Mesenchymal stem cell (in vitro differentiated cells and primary cell): ENCODE data around the gene ATP5PO.

ENCODE experiments used
- DNase-seq: peaks from one replicate; pipeline ENCODE4 v3.0.0-alpha.2; 2013
- H2AFZ ChIP-seq: one replicate; pipeline ENCODE4 v1.6.1; 2013; ENCODE audit warnings: low read depth, mild to moderate bottlenecking, control low read depth, inconsistent platforms, low read length, moderate library complexity
- H2AK5ac ChIP-seq: 2 replicates; pipeline ENCODE4 v1.6.1; 2013; ENCODE audit warnings: low read length, moderate library complexity, mild to moderate bottlenecking, inconsistent platforms; ENCODE audit not compliant: severe bottlenecking
- H2BK120ac ChIP-seq: one replicate; pipeline ENCODE4 v1.6.1; 2013; ENCODE audit warnings: low read depth, mild to moderate bottlenecking, inconsistent platforms, low read length, moderate library complexity
- H2BK12ac ChIP-seq, 2 experiments: one replicate each; pipeline ENCODE4 v1.6.1; 2013; ENCODE audit warnings: inconsistent platforms in 2 of 2, low read length in 2 of 2, mild to moderate bottlenecking in 2 of 2, moderate library complexity in 2 of 2, control low read depth in 1 of 2
- H2BK15ac ChIP-seq: one replicate; pipeline ENCODE4 v1.6.1; 2013; ENCODE audit warnings: mild to moderate bottlenecking, low read depth, inconsistent platforms; ENCODE audit not compliant: poor library complexity, severe bottlenecking
- H2BK5ac ChIP-seq: 2 replicates; pipeline ENCODE4 v1.6.1; 2013; ENCODE audit warnings: low read depth, mild to moderate bottlenecking, low read length, control low read depth, inconsistent platforms; ENCODE audit not compliant: poor library complexity, severe bottlenecking
- H3K14ac ChIP-seq, 2 experiments: one replicate each; pipeline ENCODE4 v1.6.1; 2013; ENCODE audit warnings: inconsistent platforms in 2 of 2, low read length in 2 of 2, control low read depth in 1 of 2, mild to moderate bottlenecking in 1 of 2, moderate library complexity in 1 of 2
- H3K18ac ChIP-seq, 2 experiments: one replicate each; pipeline ENCODE4 v1.6.1; 2013; ENCODE audit warnings: inconsistent platforms in 2 of 2, low read length in 2 of 2, control low read depth in 1 of 2, low read depth in 1 of 2, mild to moderate bottlenecking in 1 of 2
- H3K23ac ChIP-seq, 2 experiments: one replicate each; pipeline ENCODE4 v1.6.1; 2013; ENCODE audit warnings: inconsistent platforms in 2 of 2, low read length in 2 of 2, mild to moderate bottlenecking in 2 of 2, moderate library complexity in 2 of 2, control low read depth in 1 of 2
- H3K27ac ChIP-seq: 2 replicates; pipeline ENCODE4 v1.5.1; 2013; ENCODE audit warnings: mild to moderate bottlenecking, moderate library complexity, low read length, control low read depth, inconsistent platforms; ENCODE audit not compliant: poor library complexity, severe bottlenecking
- H3K27me3 ChIP-seq, 2 experiments: 2 replicates each; pipeline versions ENCODE4 v1.6.1 to v1.7.0; 2013; ENCODE audit warnings: low read length in 2 of 2, mild to moderate bottlenecking in 2 of 2, moderate library complexity in 2 of 2, control low read depth in 1 of 2, inconsistent platforms in 1 of 2; ENCODE audit not compliant: control insufficient read depth in 1 of 2, insufficient read depth in 1 of 2
- H3K36me3 ChIP-seq, 2 experiments: 2 replicates each; pipeline versions ENCODE4 v1.6.1 to v1.7.0; 2013; ENCODE audit warnings: low read length in 2 of 2, control low read depth in 1 of 2, inconsistent platforms in 1 of 2, low read depth in 1 of 2, mild to moderate bottlenecking in 1 of 2; ENCODE audit not compliant: insufficient read depth in 2 of 2, control insufficient read depth in 1 of 2
- H3K4ac ChIP-seq, 2 experiments: one replicate each; pipeline ENCODE4 v1.6.1; 2013; ENCODE audit warnings: inconsistent platforms in 2 of 2, low read length in 2 of 2, mild to moderate bottlenecking in 2 of 2, moderate library complexity in 2 of 2, control low read depth in 1 of 2, low read depth in 1 of 2
- H3K4me1 ChIP-seq: 2 replicates; pipeline ENCODE4 v1.6.1; 2013; ENCODE audit warnings: low read depth, low read length, control low read depth; ENCODE audit not compliant: control insufficient read depth, insufficient read depth
- H3K4me2 ChIP-seq: 2 replicates; pipeline ENCODE4 v1.6.1; 2013; ENCODE audit warnings: low read length, mild to moderate bottlenecking, inconsistent platforms; ENCODE audit not compliant: poor library complexity, severe bottlenecking
- H3K4me3 ChIP-seq, 2 experiments: 2 replicates each; pipeline versions ENCODE4 v1.5.1 to v1.7.0; 2013; ENCODE audit warnings: low read length in 2 of 2, mild to moderate bottlenecking in 2 of 2, control low read depth in 1 of 2, low read depth in 1 of 2; ENCODE audit not compliant: insufficient read depth in 1 of 2
- H3K79me1 ChIP-seq: replicated peaks from 2 replicates; pipeline ENCODE4 v1.6.1; 2013; ENCODE audit warnings: mild to moderate bottlenecking, control low read depth, low read length, inconsistent platforms; ENCODE audit not compliant: poor library complexity, severe bottlenecking
- H3K9ac ChIP-seq: 2 replicates; pipeline ENCODE4 v1.7.0; 2013; ENCODE audit warnings: mild to moderate bottlenecking, low read length, moderate library complexity
- H3K9me3 ChIP-seq: 2 replicates; pipeline ENCODE4 v1.7.0; 2013; ENCODE audit warnings: mild to moderate bottlenecking, low read length; ENCODE audit not compliant: control insufficient read depth
- H4K8ac ChIP-seq: one replicate; pipeline ENCODE4 v1.6.1; 2013; ENCODE audit warnings: inconsistent platforms, mild to moderate bottlenecking, low read length, moderate library complexity
- H4K91ac ChIP-seq: one replicate; pipeline ENCODE4 v1.6.1; 2013; ENCODE audit warnings: mild to moderate bottlenecking, low read length, inconsistent platforms
- WGBS: methylation state at CpG from one replicate; pipeline ENCODE4 v1.1.7; 2013; ENCODE audit warnings: mixed read lengths; 5-methylcytosine and 5-hydroxymethylcytosine counted together

Gene ATP5PO

GRCh38 chr21:33897098-33897497 lies 18.5 kb downstream of the ATP5PO start:
- Histone ChIP-seq H2BK120ac (no peak overlapping the region), H3K79me1 (no peaks in the 10 kb centered on the region), H3K23ac (no peak overlapping the region), H3K4ac (no peak overlapping the region), H2BK15ac (no peak overlapping the region), H2AFZ (no peak overlapping the region), H3K4me2 (no peak overlapping the region), H3K27me3 (no peaks in the 10 kb centered on the region), H2BK12ac (no peak overlapping the region), H3K9me3 (no peaks in the 10 kb centered on the region), H3K36me3 (peaks cover 15 to 24% of the 10 kb centered on the region in 2 experiments), H2BK5ac (no peak overlapping the region), H2AK5ac (no peak overlapping the region), H3K14ac (no peak overlapping the region), H3K9ac (no peak overlapping the region), H4K91ac (no peak overlapping the region), H3K4me3 (no peak overlapping the region), H4K8ac (no peak overlapping the region), H3K4me1 (peaks cover 22% of the 10 kb centered on the region), H3K27ac (no peak overlapping the region), H3K18ac (no peak overlapping the region)
- WGBS = 96% methylated on average over 5 of the region's 5 CpGs
- DNase-seq = no peak

GRCh38 chr21:33896691-33897090 lies 18.9 kb downstream of the ATP5PO start:
- no peak overlapping the region for H3K4ac ChIP-seq
- H3K79me1 ChIP-seq = no peaks in the 10 kb centered on the region
- no peaks in the 10 kb centered on the region for H3K27me3 ChIP-seq
- no peak overlapping the region for H3K14ac ChIP-seq
- no peak overlapping the region for H3K4me3 ChIP-seq
- no peak overlapping the region for H2BK5ac ChIP-seq
- DNase-seq = no peak
- no peak overlapping the region for H4K91ac ChIP-seq
- H3K4me1 ChIP-seq = peaks cover 22% of the 10 kb centered on the region
- 86% methylated on average over 5 of the region's 6 CpGs for WGBS
- no peak overlapping the region for H2BK15ac ChIP-seq
- no peak overlapping the region for H2AFZ ChIP-seq
- no peak overlapping the region for H3K4me2 ChIP-seq
- H3K36me3 ChIP-seq = peaks cover 11 to 19% of the 10 kb centered on the region in 2 experiments
- H3K9me3 ChIP-seq = no peaks in the 10 kb centered on the region
- no peak overlapping the region for H2BK120ac ChIP-seq
- no peak overlapping the region for H4K8ac ChIP-seq
- H3K27ac ChIP-seq = no peak overlapping the region
- no peak overlapping the region for H3K23ac ChIP-seq
- no peak overlapping the region for H3K18ac ChIP-seq
- no peak overlapping the region for H2BK12ac ChIP-seq
- H3K9ac ChIP-seq = no peak overlapping the region
- no peak overlapping the region for H2AK5ac ChIP-seq

- Histone ChIP-seq H4K91ac (peak overlapping the region; percentile 22), H3K14ac (peak overlapping the region in 1 of 2 experiments; percentile 22), H3K27me3 (no peaks in the 10 kb centered on the region), H2AFZ (no peak overlapping the region), H2BK12ac (no peak overlapping the region), H3K9ac (peak overlapping the region; percentile 76), H3K4me2 (no peak overlapping the region), H3K27ac (no peak overlapping the region), H3K4me3 (peak overlapping the region in 1 of 2 experiments; percentile 34), H3K79me1 (no peaks in the 10 kb centered on the region), H3K36me3 (peaks cover 6% of the 10 kb centered on the region in 2 experiments), H2BK120ac (no peak overlapping the region), H3K9me3 (no peaks in the 10 kb centered on the region), H3K4me1 (peaks cover 22% of the 10 kb centered on the region), H3K4ac (no peak overlapping the region), H2AK5ac (no peak overlapping the region), H4K8ac (no peak overlapping the region), H2BK5ac (no peak overlapping the region), H3K23ac (no peak overlapping the region), H3K18ac (peak overlapping the region in 1 of 2 experiments; percentile 3), H2BK15ac (no peak overlapping the region)
- 90% methylated on average over 28 of the region's 28 CpGs for WGBS
- DNase-seq = no peak
These were observed 20.2 kb downstream of the ATP5PO start for GRCh38 chr21:33895356-33895755.

GRCh38 chr21:33894736-33895288 lies 20.8 kb downstream of the ATP5PO start:
- H3K27me3 ChIP-seq = no peaks in the 10 kb centered on the region
- H4K8ac ChIP-seq = peak overlapping the region; percentile 1
- H2BK12ac ChIP-seq = no peak overlapping the region
- no peaks in the 10 kb centered on the region for H3K79me1 ChIP-seq
- no peak overlapping the region for H3K27ac ChIP-seq
- peak overlapping the region; percentile 76 for H3K9ac ChIP-seq
- peak; percentile 84 for DNase-seq
- H3K36me3 ChIP-seq = peaks cover 2 to 6% of the 10 kb centered on the region in 2 experiments
- WGBS = 9% methylated on average over 20 of the region's 20 CpGs
- H2BK120ac ChIP-seq = no peak overlapping the region
- H3K9me3 ChIP-seq = no peaks in the 10 kb centered on the region
- no peak overlapping the region for H3K4ac ChIP-seq
- H2AK5ac ChIP-seq = no peak overlapping the region
- H3K4me2 ChIP-seq = peak overlapping the region; percentile 72
- no peak overlapping the region for H2BK5ac ChIP-seq
- peak overlapping the region; percentile 57 for H2AFZ ChIP-seq
- no peak overlapping the region for H3K14ac ChIP-seq
- H3K4me1 ChIP-seq = peaks cover 22% of the 10 kb centered on the region
- no peak overlapping the region for H2BK15ac ChIP-seq
- H4K91ac ChIP-seq = no peak overlapping the region
- H3K18ac ChIP-seq = no peak overlapping the region
- no peak overlapping the region for H3K23ac ChIP-seq
- H3K4me3 ChIP-seq = peak overlapping the region in 1 of 2 experiments; percentile 75
